CD4-positive, alpha-beta T cell treated with Interleukin-17A for 1 hour (primary cell): ENCODE results near the gene ZMIZ1.

Experiments used
- DNase-seq: peaks from one replicate; pipeline ENCODE4 v3.0.0-alpha.2; 2020

ZMIZ1 gene

GRCh38 chr10:79082631-79083596 is 14.1 kb downstream of the ZMIZ1 start:
- no peak for DNase-seq

DNA sequence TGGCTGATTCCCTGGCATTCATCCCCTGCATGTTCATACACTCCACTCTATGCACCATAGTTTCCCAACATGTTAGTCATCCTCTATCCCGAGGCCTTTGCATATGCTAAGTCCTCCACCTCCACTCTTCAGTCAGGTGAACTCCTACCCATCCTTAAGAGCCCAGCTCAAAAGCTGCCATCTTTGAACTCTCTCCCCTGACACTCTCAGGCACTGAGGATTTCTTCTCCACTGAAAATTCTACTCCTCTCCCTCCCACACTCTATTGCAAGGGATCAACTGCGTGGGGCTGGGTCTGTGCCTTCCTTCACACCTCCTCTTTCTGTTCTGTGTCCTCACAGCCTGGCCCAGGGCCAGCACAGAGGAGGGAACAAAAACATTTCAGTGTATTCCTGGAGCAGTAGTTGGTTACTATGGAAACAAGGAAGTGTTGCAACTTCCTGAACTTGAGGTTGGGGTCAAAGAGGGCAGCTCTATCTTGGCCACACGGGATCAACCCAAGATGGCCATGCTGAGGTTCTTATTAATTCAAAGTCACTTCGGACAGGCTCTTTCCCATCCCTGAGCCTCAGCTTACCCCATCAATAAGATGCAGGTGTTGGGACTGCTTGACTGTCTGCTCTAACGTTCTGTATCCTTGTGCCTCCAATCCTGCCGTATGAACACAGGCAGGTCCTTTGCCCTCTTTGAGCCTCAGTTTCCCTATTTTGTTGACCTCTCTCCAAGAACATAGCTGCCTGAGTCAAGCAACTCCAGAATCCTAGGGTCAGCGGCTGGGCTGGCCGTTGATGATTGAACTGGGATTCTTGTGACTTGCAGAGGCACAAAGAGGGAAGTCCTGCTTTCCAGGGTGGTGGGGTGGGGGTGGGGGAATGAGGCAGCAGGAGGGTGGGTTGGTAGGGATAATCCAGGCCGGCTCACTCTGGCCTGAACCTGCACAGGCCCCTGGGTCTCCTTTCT is 15.5 kb downstream of the ZMIZ1 start:
- peak; percentile 56 for DNase-seq

DNA sequence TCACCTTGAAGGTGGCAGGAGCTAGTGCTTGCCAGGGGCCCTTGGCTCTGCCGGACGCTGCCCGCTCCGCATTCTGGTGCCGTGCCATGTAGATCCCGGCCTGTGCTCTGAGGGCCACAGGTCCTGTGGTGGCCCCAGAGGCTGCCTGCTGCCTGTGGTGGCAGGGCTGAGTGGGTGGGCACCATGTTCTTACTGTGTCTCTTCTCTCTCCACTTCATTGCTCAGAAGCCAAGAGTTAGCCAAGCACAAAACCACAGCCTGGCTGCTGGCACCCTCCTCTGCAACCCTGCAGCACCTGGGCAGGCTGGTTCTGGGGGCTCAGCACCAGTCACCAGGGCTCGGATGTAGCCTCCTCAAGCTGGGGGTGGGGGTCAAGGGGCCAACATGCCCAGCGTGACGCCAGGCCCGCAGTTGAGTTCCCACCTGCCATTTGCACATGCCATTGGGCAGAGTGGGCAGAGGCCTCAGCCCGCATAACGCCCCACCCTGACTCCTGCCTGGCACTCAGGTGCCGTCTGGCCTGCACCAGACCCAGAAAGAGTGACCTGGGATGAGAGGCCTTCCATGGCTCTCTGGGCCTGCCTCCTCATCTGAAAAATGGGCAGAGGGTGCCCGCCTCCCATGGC is 16.3 kb downstream of the ZMIZ1 start:
- DNase-seq = no peak

- no peak for DNase-seq
Observed at GRCh38 chr10:79086822-79087221, 18.1 kb downstream of the ZMIZ1 start.

DNA sequence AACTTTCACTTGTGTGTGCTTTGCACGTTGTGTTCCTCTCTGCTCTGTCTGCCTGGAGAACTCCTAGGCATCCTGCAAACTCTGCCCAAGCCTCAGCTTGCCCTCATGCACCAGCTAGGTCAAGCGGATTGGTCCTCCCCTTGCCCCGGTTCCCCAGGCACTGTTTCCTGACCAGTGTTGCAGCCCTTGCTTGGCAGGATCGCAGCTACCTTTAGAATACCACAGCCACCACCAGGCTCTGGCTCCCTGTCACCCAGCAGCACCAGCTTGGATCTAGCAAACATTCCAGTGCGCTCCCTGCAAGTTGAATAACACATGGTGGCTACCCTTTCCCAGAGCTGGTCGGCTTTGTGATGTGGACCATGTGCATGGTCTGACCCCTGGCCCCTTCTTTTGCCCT is 19.0 kb downstream of the ZMIZ1 start:
- no peak for DNase-seq

GRCh38 chr10:79088176-79088575 is 19.4 kb downstream of the ZMIZ1 start:
- no peak for DNase-seq

DNA sequence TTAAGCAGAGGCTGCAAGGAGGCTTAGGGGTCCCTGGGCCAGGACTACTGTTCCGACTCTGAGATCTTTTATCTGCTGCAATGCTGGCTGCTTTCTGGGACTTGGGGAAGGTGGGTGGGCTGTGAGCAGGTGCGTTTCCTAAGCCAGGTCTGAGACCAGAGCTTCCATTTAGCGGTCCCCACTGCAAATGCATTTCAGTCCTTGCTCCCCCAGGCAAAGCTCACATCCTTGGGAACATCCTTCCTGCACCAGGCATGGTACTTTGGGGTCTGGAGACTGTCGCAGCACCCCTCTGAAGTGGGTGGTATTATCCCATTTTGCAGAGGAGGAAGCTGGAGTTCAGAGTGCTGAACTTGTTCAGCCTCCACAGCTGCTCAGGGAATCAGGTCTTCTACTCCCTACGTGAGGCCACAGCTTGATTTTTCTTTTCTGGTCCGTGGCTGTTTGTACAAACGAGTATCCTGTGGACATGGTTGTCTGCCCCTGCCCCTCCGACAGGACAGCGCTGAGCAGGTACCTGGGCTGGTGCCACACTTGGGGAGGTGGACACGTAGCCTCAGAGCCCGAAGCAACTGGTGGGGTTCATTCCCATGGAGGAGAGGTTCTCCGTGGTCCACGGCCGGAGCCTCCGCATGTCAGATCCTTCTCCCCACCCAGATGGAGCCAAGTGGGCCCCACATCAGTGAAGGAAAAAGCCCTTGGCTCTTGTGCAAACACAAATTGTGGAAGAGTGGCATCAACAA is 20.0 kb downstream of the ZMIZ1 start:
- no peak for DNase-seq

DNA sequence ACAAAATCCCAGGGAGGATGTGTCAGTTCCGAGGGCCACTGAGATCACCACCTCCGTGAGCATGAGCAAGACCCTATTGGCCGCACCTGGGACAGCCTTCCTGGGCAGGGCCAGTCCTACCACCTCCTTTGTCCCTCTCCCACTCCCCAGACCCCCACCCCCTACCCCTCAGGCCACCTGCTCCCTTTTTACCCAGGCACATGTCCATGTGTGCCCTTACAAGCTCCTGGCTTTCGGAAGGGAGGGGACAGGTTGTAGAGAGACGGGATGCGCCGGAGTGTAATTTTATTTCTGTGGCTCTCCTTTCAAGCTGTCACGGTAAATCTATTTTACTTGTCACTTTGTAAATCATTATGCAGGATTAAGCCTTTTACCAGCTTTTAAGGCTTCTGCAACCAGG is 20.9 kb downstream of the ZMIZ1 start:
- no peak for DNase-seq

GRCh38 chr10:79090134-79090803 is 21.5 kb downstream of the ZMIZ1 start:
- no peak for DNase-seq

DNA sequence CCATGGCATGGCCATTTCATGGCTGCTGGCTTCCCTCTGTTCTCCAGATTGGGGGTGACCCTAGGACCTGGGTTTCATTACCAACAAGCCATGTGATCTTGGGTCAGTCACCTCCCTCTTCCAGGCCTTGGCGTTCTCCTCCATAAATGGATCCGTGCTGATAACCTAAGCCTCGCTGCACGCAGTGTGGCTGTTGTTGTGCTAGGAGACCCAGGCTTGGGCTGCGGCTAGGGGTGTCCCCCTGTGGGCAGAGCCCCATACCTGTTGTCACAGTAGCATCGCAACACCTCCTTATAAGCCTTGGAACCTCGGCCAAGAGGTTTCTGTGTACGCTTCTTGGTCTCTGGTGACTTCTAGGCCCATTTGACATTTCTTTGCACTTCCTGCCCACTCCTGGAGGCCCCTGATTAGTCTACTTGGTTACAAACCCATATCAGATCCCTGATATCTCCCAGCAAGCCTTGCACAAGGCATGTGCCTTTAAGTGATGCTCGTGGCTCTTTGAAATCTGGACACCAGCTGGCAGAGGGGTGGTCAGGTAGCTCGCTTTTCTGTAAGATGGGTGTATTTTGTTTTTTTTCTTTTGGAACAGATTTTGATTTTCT is 23.6 kb downstream of the ZMIZ1 start:
- DNase-seq = no peak

DNA sequence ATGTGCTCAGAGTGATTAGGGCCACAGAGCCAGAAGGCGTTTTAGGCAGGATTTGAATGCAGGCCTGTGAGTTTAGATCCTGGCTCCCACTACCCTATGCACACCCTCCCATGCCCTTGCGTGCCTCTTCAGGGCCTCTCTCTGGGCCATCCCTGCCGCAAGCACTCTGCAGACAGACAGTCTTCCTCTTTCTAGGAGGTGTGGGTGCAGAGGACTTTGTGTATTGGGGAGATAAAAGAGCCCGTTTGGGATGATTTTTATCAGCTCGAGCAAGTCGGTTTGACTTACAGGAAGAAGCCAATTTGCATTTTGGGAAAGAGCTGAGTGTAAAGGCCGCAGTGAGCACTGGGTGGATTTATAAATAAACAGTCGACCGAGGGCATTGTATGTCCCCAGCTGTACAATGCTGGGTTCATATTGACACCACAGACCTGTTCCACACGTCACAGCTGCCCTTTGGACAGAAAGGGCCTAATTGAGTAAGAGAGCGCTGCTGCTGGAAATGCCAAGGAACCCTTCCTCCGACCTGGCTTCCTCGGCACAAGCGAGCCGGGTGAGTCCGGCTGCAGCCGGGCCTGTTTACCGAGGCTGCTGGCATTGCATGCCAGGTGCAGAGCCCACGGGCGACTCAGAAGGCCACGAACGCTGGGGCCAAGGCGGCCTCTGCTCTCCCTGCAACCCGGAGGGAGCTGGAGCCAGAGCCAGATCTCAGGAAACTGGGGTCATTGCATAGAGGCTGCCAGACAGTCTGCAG is 25.1 kb downstream of the ZMIZ1 start:
- no peak for DNase-seq

DNA sequence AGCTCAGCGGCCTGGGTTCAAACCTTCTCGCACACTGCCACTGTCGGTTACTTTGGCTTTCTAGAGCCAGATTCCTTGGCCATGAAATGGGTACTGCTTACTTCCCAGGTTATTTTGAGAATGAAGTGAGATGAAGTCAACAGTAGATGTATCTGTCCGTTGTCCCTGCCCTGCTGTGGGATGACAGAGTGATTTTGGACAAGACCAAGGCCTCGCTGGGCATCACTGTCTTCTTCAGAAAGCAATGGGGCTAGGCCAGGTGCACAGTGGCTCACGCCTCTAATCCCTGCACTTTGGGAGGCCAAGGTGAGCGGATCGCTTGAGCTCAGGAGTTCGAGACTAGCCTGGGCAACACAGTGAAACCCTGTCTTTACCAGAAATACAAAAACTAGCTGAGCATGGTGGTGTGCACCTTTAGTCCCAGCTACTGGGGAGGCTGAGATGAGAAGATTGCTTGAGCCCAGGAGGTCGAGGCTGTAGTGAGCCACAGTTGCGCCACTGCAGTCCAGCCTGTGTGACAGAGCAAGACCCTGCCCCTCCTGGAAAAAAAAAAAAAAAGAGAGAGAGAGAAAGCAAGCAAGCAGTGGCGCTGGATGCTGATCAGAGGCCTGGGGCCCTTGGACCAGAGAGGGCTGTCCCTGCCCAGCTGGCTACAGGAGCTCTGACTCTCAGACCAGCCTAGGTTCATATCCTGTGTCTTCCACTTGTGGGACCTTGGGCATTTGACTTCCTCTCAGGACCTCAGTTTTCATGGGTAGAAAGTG is 25.8 kb downstream of the ZMIZ1 start:
- DNase-seq = no peak

DNA sequence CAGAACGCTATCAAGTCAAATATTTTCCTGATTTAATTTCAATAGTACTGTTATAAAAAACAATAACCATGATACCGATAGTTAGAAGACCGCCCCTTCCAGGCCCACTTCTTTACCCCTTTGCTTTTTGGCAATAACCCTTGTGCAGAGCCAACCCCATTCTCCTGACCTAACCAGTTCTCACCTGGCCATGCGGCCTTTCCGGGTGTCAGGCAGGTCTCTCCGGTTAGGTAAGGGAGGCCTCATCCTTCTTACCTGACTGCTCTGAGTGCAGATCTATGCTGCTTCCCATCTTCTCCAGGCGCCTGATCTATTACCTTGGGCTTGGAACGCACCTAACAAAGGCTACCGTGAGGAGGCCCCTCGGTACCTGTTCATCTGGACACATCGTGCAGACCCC is 26.6 kb downstream of the ZMIZ1 start:
- DNase-seq = no peak

- DNase-seq = no peak
Observed at GRCh38 chr10:79096514-79096913, 27.7 kb downstream of the ZMIZ1 start.

DNA sequence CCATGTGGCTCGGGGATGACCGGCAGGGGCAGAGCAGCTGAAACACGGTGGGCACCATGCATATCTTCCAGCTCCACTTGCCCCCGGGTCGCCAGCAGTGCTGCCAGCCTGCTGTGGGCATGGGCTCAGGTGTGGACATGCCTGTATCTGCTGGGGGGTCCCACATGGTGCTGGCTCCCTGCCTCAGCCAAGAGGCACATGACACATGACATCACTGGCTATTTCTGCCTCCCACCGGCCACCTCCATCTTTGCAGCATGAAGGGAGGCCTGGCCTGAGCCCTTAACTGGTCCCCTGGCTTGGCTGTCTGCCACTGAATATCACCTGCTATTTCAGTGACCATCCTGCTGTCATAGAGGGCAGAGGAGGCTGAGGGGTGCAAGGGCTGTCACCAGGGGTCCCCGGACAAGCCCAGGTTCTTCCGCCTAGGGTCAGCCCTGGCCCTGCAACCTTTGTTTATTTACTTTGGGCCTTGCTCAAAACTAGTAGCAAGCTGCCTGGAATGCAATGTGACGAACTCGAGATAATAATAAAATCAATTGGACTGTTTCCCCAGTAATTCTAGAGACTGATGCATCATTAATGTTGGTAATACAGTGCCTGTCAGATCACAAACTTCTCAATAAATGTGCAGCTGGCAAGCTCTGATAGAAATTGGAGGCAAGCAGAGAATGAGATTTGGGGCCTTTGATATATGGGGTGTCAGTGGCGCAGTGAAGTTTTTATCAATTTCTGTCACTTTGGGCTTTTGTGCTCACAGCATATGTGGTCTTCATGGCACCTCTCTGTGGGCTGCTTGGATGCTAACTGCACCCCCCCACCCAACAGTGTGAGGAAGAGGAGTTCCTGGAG is 28.5 kb downstream of the ZMIZ1 start:
- DNase-seq = no peak

GRCh38 chr10:79098061-79098460 is 29.3 kb downstream of the ZMIZ1 start:
- DNase-seq = no peak

GRCh38 chr10:79098596-79099015 is 29.8 kb downstream of the ZMIZ1 start:
- no peak for DNase-seq

DNA sequence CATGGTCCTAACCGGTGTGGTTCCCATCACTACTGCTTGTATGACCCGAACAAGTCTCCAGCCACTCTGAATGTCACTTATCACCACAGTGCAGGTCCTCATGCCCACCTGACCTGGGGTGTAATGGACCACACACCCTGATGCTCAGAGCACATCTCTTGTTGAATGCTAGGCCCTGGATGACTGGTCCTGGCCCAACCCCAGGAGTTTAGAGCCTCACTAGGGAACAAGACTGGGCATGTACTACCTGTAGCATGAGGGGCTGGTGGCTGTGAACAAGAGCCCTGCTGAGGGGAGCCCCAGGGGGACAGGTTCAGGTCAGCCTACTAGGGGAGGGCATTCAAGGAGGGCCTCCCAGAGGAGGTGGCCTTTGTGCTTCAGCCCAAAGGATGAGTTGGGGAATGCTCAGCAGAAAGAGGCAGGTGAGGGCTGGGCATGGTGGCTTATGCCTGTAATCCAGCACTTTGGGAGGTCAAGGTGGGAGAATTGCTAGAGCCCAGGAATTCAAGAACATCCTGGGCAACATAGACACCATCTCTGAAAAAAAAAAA is 31.2 kb downstream of the ZMIZ1 start:
- DNase-seq = no peak
